PC-3 (cell line): ENCODE data around the gene PROSER3. TPM values are rescaled to one million over a fixed set of nuclear protein-coding genes. Genes with fewer than 3 reads are reported as not detected.

Experiments
- ATAC-seq: fragments of 200-7000 bp; cut with Tn5 transposase; 2 replicates; pipeline ENCODE4 v1.9.1; 2020; ENCODE audit warnings: mild to moderate bottlenecking, moderate library complexity
- BruUV-seq: library from RNA; stranded (reverse); fragments of 400-500 nt; replicated peaks from 2 replicates; lab custom pipeline; 2021; lab: Mats Ljungman, UMichigan
- CTCF ChIA-PET: fragments of 300-600 bp; sonication (Branson Sonifier 250); formaldehyde crosslinking; loops from one replicate; lab custom pipeline; 2022; ENCODE audit warnings: antibody characterized with exemption; lab: Charles Lee
- POLR2A ChIA-PET: fragments of 300-600 bp; sonication (Branson Sonifier 250); formaldehyde crosslinking; loops from one replicate; lab custom pipeline; 2022; ENCODE audit warnings: antibody characterized with exemption; ENCODE audit not compliant: unreplicated experiment; lab: Charles Lee
- DNase-seq: peaks from one replicate; pipeline ENCODE4 v3.0.0-alpha.2; 2015
- H2AFZ ChIP-seq: fragments of 300-600 bp; sonication (generic); 2 replicates; pipeline ENCODE4 v1.6.0; 2016; ENCODE audit warnings: antibody characterized with exemption, low read length
- H3F3A ChIP-seq: fragments of 300-600 bp; sonication (generic); one replicate; pipeline ENCODE4 v1.6.0; 2017; ENCODE audit warnings: antibody characterized with exemption, low read length, control low read depth, mild to moderate bottlenecking; ENCODE audit not compliant: unreplicated experiment
- H3K27ac ChIP-seq: fragments of 300-600 bp; sonication (generic); 2 replicates; pipeline ENCODE4 v1.5.1; 2016; ENCODE audit warnings: mild to moderate bottlenecking, low read length
- H3K27me3 ChIP-seq: fragments of 300-600 bp; sonication (generic); 2 replicates; pipeline ENCODE4 v1.6.1; 2016; ENCODE audit warnings: low read length, mixed read lengths
- H3K36me3 ChIP-seq: fragments of 300-600 bp; sonication (generic); 2 replicates; pipeline ENCODE4 v1.6.1; 2016; ENCODE audit warnings: low read depth, mixed run types, low read length, mixed read lengths
- H3K4me1 ChIP-seq: fragments of 300-600 bp; sonication (generic); 2 replicates; pipeline ENCODE4 v1.5.1; 2016; ENCODE audit warnings: low read length; ENCODE audit not compliant: insufficient read depth
- H3K4me2 ChIP-seq: fragments of 300-600 bp; sonication (generic); 2 replicates; pipeline ENCODE4 v1.6.0; 2016; ENCODE audit warnings: low read length
- H3K4me3 ChIP-seq: fragments of 300-600 bp; sonication (generic); 2 replicates; pipeline ENCODE4 v1.5.1; 2016; ENCODE audit warnings: mild to moderate bottlenecking, low read length, mixed read lengths
- H3K79me2 ChIP-seq: fragments of 300-600 bp; sonication (generic); 2 replicates; pipeline ENCODE4 v1.6.1; 2017; ENCODE audit warnings: low read length, mixed read lengths
- H3K9ac ChIP-seq: fragments of 300-600 bp; sonication (generic); 2 replicates; pipeline ENCODE4 v1.6.0; 2016; ENCODE audit warnings: mild to moderate bottlenecking, low read length
- H3K9me2 ChIP-seq: fragments of 300-600 bp; sonication (generic); replicated peaks from 2 replicates; pipeline ENCODE4 v1.6.1; 2016; ENCODE audit warnings: mixed run types, low read length, mixed read lengths
- H3K9me3 ChIP-seq: fragments of 300-600 bp; sonication (generic); 2 replicates; pipeline ENCODE4 v1.6.1; 2016; ENCODE audit warnings: low read length, mixed read lengths
- H4K20me1 ChIP-seq: fragments of 300-600 bp; sonication (generic); 2 replicates; pipeline ENCODE4 v1.6.1; 2016; ENCODE audit warnings: low read length, mixed read lengths
- CTCF ChIP-seq: fragments of 300-600 bp; sonication (generic); conservative IDR thresholded peaks from 2 replicates; pipeline ENCODE4 v1.5.1; 2017; ENCODE audit warnings: antibody characterized with exemption, low read depth, mild to moderate bottlenecking, low read length
- EZH2 ChIP-seq: fragments of 300-600 bp; sonication (generic); IDR thresholded peaks from one replicate; pipeline ENCODE4 v1.6.1; 2017; ENCODE audit warnings: antibody characterized with exemption, mild to moderate bottlenecking, low read length; ENCODE audit not compliant: unreplicated experiment
- EZH2phosphoT487 ChIP-seq: fragments of 300-600 bp; sonication (generic); IDR thresholded peaks from 2 replicates; pipeline ENCODE4 v1.6.1; 2018; ENCODE audit warnings: mild to moderate bottlenecking, antibody characterized with exemption, low read length, borderline replicate concordance
- intact Hi-C: fragments of 100-400 bp; cut with micrococcal nuclease; formaldehyde crosslinking; loops from 2 replicates; pipeline ENCODE4 v1.9.0; 2023
- total RNA-seq: library from RNA; depleted of rRNA; stranded (reverse); fragments of >200 nt; gene quantifications from 2 replicates; pipeline ENCODE4 v1.2.3, GENCODE V29; 2014

The PROSER3 gene
- total RNA-seq, 1 experiment from 2014 or later = 5.5 TPM

DNA sequence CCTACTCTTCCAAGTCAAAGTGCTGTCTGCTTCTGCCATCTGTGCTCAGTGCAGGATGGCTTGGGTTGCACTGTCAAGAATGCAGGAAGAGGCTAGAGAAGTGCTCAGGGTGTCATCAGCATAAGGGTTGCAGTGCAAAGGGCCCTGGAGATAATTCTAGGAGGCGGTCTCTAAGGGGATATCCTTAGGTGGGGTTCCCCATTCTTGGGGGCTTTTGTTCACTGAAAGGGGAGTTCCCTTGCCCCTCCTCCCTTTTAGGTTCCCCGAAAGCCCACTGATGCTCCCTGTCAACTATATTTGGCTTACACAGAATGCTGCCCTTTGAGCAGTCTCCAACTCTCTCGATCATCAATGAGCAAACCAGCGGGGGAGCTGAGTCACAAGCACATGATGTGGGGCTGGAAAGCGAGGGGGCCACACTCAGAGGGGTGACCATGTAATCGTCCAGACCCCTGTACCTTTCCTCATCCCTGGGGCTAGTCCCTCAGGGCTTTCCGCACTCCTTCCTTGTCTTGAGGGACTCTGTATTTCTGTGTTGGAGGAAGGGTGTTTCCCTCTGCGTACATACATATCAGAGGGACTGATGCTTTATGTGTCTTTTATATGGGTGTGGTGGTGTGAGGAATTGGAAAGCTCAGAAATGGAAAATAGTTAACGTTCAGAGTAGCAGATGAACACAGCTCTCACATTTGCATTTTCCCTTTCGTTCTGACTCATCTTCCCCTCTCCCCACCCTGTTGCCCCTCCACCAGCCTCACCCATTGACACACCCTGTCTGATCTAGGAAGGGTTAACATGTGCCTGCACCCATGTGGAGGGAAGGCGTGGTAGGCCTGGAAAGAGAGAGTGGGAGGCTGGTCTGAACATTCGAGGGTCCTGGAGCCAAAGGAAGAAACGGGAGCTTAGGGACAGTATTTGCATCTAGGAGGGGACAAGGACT is 46.9 kb upstream of the PROSER3 start:
- Histone ChIP-seq H3K9ac (no peak overlapping the region), H3K36me3 (no peaks in the 10 kb centered on the region), H3K9me2 (no peaks in the 10 kb centered on the region), H3K9me3 (no peaks in the 10 kb centered on the region), H3K4me1 (peaks cover 7% of the 10 kb centered on the region; the same call in 1 of the 2 replicates), H3K4me3 (no peak overlapping the region), H3F3A (no peaks in the 10 kb centered on the region), H3K27ac (no peak overlapping the region), H2AFZ (no peak overlapping the region), H3K4me2 (0 out of 2 replicates have a peak overlapping the region, but pooled peaks have one; percentile 6), H4K20me1 (no peaks in the 10 kb centered on the region), H3K79me2 (peaks cover 8% of the 10 kb centered on the region; the same call in 1 of the 2 replicates), H3K27me3 (no peaks in the 10 kb centered on the region)
- POLR2A ChIA-PET = interaction anchor here (0.6 kb wide), 1 partner anchor 120 kb away, joined by 3 read pairs; no protein-coding TSS in a partner anchor
- ATAC-seq = peak; percentile 59
- no peak for TF ChIP-seq EZH2phosphoT487
- no peak for TF ChIP-seq CTCF
- TF ChIP-seq EZH2 = no peak
- BruUV-seq = no TSS peak
- DNase-seq = no peak
- CTCF ChIA-PET = no interaction called here
- intact Hi-C loops = loop anchor here (10.0 kb wide), 1 partner anchor 224 kb away; the partner anchor contains the start of gene LRFN3

DNA sequence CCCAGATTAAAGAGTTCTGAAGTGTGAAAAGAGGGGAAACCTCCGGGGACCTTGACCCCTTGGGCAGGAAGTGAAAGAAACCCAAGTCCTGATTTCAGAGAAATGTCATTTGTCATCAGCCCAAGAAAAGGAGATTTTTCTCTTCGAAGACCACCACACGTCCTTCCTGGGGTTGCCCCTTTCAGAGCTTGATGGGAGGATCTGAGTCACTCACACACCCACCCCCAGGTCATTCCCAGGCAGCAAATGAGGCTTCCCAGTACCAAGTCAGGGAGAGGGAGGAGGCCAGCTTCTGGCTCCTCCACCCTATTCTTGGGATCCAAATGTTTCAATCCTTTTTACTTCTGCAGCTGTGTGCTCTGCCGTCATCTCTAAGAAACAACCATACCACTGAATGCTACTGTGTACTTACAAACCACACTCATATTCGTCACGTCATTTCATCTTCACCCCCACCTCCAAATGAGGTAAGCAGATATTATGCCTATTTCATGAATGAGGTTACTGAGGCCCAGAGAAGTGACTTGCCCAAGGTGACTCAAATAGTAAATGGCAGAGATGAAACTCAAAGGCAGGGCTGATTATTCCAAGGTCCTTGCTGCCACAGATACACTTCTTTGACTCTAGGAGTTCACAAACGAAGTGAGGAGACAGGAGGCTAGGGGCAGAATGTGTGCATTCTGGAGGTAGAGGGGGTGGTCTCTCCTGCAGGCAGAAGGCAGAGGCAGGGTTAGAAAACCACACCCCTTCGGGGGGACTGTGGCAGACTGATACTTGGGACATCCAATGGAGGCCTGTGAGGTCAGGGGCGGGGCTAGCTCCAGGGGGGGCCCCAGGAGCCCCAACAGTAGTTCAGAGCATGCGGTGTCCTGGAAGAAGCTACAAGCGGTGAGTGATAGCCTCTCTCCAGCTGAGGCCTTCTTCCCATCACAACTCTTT is 45.1 kb upstream of the PROSER3 start:
- ChIA-PET POLR2A (no interaction called here), CTCF (interaction anchor here (0.6 kb wide), 1 partner anchor 65 kb away, joined by 7 read pairs; the partner anchor contains the start of gene COX6B1)
- BruUV-seq = no TSS peak

More for the DNA sequence above, 45.1 kb upstream of the PROSER3 start:
- Histone ChIP-seq H3K4me1 (peaks cover 14% of the 10 kb centered on the region; the same call in 1 of the 2 replicates), H3K9ac (no peak overlapping the region), H3F3A (no peaks in the 10 kb centered on the region), H3K27ac (no peak overlapping the region), H3K4me2 (no peak overlapping the region), H3K4me3 (no peak overlapping the region), H3K79me2 (peaks cover 10% of the 10 kb centered on the region; the same call in 1 of the 2 replicates), H3K36me3 (no peaks in the 10 kb centered on the region), H4K20me1 (no peaks in the 10 kb centered on the region), H3K9me2 (no peaks in the 10 kb centered on the region), H2AFZ (no peak overlapping the region), H3K9me3 (no peaks in the 10 kb centered on the region), H3K27me3 (no peaks in the 10 kb centered on the region)
- no peak for TF ChIP-seq EZH2phosphoT487
- no peak for TF ChIP-seq EZH2
- TF ChIP-seq CTCF = no peak
- no peak for ATAC-seq
- no peak for DNase-seq
- intact Hi-C loops = loop anchor here (10.0 kb wide), 1 partner anchor 222 kb away; the partner anchor contains the start of gene LRFN3
